Smooth muscle cell (in vitro differentiated cells): Measurements from ENCODE around the gene TMOD2. TPM values are rescaled to one million over a fixed set of nuclear protein-coding genes. Genes with fewer than 3 reads are reported as not detected.
A peak's percentile ranks its signal among the peaks of the same experiment; 100 is the strongest.

Experiments used
- DNase-seq: peaks from one replicate; lab custom pipeline; 2025; ENCODE audit not compliant: unreplicated experiment; lab: John Stamatoyannopoulos, UW
- H2AFZ ChIP-seq: fragments of 200-600 bp; sonication (generic); 2 replicates; pipeline ENCODE4 v1.6.0; 2016; ENCODE audit warnings: antibody characterized with exemption, low read depth, mild to moderate bottlenecking
- H3F3A ChIP-seq: fragments of 200-600 bp; sonication (generic); 2 replicates; pipeline ENCODE4 v1.6.0; 2017; ENCODE audit warnings: antibody characterized with exemption, low read depth
- H3K27ac ChIP-seq: fragments of 200-600 bp; sonication (generic); 2 replicates; pipeline ENCODE4 v1.5.1; 2016; ENCODE audit warnings: low read depth, mild to moderate bottlenecking
- H3K27me3 ChIP-seq: fragments of 200-600 bp; sonication (generic); 2 replicates; pipeline ENCODE4 v1.6.1; 2016; ENCODE audit warnings: low read depth, mild to moderate bottlenecking
- H3K36me3 ChIP-seq: fragments of 200-600 bp; sonication (generic); 2 replicates; pipeline ENCODE4 v1.5.1; 2016; ENCODE audit warnings: low read depth
- H3K4me1 ChIP-seq: fragments of 200-600 bp; sonication (generic); 2 replicates; pipeline ENCODE4 v1.5.1; 2016; ENCODE audit warnings: low read depth
- H3K4me2 ChIP-seq: fragments of 200-600 bp; sonication (generic); 2 replicates; pipeline ENCODE4 v1.6.0; 2016; ENCODE audit warnings: mild to moderate bottlenecking
- H3K4me3 ChIP-seq: fragments of 200-600 bp; sonication (generic); 2 replicates; pipeline ENCODE4 v1.5.1; 2016; ENCODE audit warnings: mild to moderate bottlenecking
- H3K79me2 ChIP-seq: fragments of 200-600 bp; sonication (generic); 2 replicates; pipeline ENCODE4 v1.6.0; 2016; ENCODE audit warnings: low read depth, mild to moderate bottlenecking
- H3K9ac ChIP-seq: fragments of 200-600 bp; sonication (generic); 2 replicates; pipeline ENCODE4 v1.6.0; 2016; ENCODE audit warnings: low read depth
- H3K9me3 ChIP-seq: fragments of 200-600 bp; sonication (generic); replicated peaks from 2 replicates; pipeline ENCODE4 v1.5.1; 2016; ENCODE audit warnings: low read depth
- H4K20me1 ChIP-seq: fragments of 200-600 bp; sonication (generic); 2 replicates; pipeline ENCODE4 v1.6.0; 2016; ENCODE audit warnings: low read depth
- CTCF ChIP-seq: fragments of 200-600 bp; sonication (generic); IDR thresholded peaks from 2 replicates; pipeline ENCODE4 v1.5.1; 2017; ENCODE audit warnings: borderline replicate concordance, mild to moderate bottlenecking, antibody characterized with exemption; ENCODE audit not compliant: insufficient read depth, poor library complexity, severe bottlenecking
- WGBS: methylation state at CpG from one replicate; pipeline ENCODE4 v1.1.7; 2016; ENCODE audit warnings: low lambda C conversion rate; 5-methylcytosine and 5-hydroxymethylcytosine counted together
- polyA plus RNA-seq: library from polyadenylated mRNA; unstranded; fragments of >200 nt; fragmentation: Nextera tagmentation; extraction: Ambion mirVana; gene quantifications from 2 replicates; pipeline ENCODE4 v1.2.1, GENCODE V29; 2016
- total RNA-seq: library from RNA; depleted of rRNA; stranded (reverse); fragments of >200 nt; gene quantifications from 2 replicates; pipeline ENCODE4 v1.2.3, GENCODE V29; 2014

Gene TMOD2
- total and polyA plus RNA-seq, 2 experiments from 2014 or later, result 1.5 to 4.2 TPM

- peak; percentile 68 for TF ChIP-seq CTCF
- no peak overlapping the region for H3K9ac ChIP-seq
- no peak overlapping the region for H3K4me3 ChIP-seq
- no peaks in the 10 kb centered on the region for H4K20me1 ChIP-seq
- H3K4me1 ChIP-seq, result no peaks in the 10 kb centered on the region
- H3K79me2 ChIP-seq, result no peaks in the 10 kb centered on the region
- DNase-seq, result no peak
- no peaks in the 10 kb centered on the region for H3K36me3 ChIP-seq
- no peak overlapping the region for H3K27ac ChIP-seq
- H3K9me3 ChIP-seq, result no peaks in the 10 kb centered on the region
- no peak overlapping the region for H3K4me2 ChIP-seq
- no peaks in the 10 kb centered on the region for H3F3A ChIP-seq
- WGBS, result 55% methylated on average over 11 of the region's 11 CpGs
- H2AFZ ChIP-seq, result peak overlapping the region; percentile 43
- H3K27me3 ChIP-seq, result no peaks in the 10 kb centered on the region
These were observed 24.8 kb downstream of the TMOD2 start for GRCh38 chr15:51775967-51776816.

GRCh38 chr15:51776952-51777569 is 25.7 kb downstream of the TMOD2 start:
- no peak overlapping the region for H3K4me2 ChIP-seq
- peak; percentile 72 for TF ChIP-seq CTCF
- H3K4me3 ChIP-seq, result no peak overlapping the region
- H3K36me3 ChIP-seq, result no peaks in the 10 kb centered on the region
- no peak overlapping the region for H3K27ac ChIP-seq
- 47% methylated on average over 6 of the region's 6 CpGs for WGBS
- no peak for DNase-seq
- H3K27me3 ChIP-seq, result no peaks in the 10 kb centered on the region
- no peaks in the 10 kb centered on the region for H3K9me3 ChIP-seq
- H3K9ac ChIP-seq, result no peak overlapping the region
- H3K4me1 ChIP-seq, result no peaks in the 10 kb centered on the region
- H3F3A ChIP-seq, result no peaks in the 10 kb centered on the region
- no peaks in the 10 kb centered on the region for H3K79me2 ChIP-seq
- H4K20me1 ChIP-seq, result no peaks in the 10 kb centered on the region
- H2AFZ ChIP-seq, result peak overlapping the region; percentile 43

- Histone ChIP-seq H3K9me3 (no peaks in the 10 kb centered on the region), H3K9ac (no peak overlapping the region), H3K4me1 (no peaks in the 10 kb centered on the region), H3K4me3 (no peak overlapping the region), H3K27me3 (no peaks in the 10 kb centered on the region), H4K20me1 (no peaks in the 10 kb centered on the region), H3K4me2 (no peak overlapping the region), H3K79me2 (no peaks in the 10 kb centered on the region), H3F3A (no peaks in the 10 kb centered on the region), H3K27ac (no peak overlapping the region), H3K36me3 (no peaks in the 10 kb centered on the region), H2AFZ (no peak overlapping the region)
- TF ChIP-seq CTCF, result no peak
- no peak for DNase-seq
- WGBS, result 88% methylated on average over 1 of the region's 1 CpG
These were observed 29.2 kb downstream of the TMOD2 start for GRCh38 chr15:51780636-51781035.
